D721Med (cell line): ENCODE measurements around the gene CDKAL1.

Experiments
- DNase-seq: peaks from one replicate; pipeline ENCODE4 v3.0.0; 2011; ENCODE audit warnings: low spot score; ENCODE audit not compliant: insufficient read length
- FAIRE-seq: peaks from 2 replicates; lab custom pipeline; 2011; peaks lifted over from hg19 to GRCh38; lab: Jason Lieb, UNC
- TF ChIP-seq, protein P1 (sequence below): IDR thresholded peaks from 2 replicates; pipeline ENCODE4 v1.5.1; 2012; ENCODE audit warnings: mild to moderate bottlenecking, control low read depth; ENCODE audit not compliant: insufficient read depth; ENCODE audit errors: missing control alignments

CDKAL1 gene

DNA sequence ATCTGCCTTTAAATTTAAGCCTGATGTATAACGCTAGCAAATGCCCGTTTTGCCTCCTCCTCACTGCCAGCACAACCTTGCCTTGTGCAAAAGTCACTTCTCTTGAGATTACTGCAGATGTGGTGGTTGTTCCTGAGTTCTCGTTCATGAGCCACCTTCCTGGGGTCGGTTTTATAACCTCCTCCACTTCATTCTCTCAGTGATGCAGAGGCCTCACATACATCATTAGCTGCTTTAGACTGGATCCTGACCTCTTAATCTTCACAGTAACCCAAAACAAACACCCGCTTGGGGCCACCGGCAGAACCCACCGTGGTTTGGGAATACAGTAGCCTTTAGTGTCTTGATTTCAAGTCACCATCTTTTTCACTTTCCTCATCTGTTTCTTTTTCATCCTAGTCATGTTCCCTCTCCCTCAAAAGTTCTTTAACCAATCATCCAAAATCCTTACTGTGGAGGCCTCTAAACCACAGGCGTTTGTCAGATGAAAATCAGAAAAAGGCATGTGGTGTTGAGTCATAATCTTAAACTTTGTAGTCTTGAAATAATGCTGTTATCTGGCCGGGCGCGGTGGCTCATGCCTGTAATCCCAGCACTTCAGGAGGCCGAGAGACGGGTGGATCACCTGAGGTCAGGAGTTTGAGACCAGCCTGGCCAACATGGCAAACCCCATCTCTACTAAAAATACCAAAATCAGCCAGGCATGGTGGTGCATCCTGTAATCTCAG lies 629.0 kb downstream of the CDKAL1 start:
- no peak for DNase-seq
- TF ChIP-seq, protein P1, sequence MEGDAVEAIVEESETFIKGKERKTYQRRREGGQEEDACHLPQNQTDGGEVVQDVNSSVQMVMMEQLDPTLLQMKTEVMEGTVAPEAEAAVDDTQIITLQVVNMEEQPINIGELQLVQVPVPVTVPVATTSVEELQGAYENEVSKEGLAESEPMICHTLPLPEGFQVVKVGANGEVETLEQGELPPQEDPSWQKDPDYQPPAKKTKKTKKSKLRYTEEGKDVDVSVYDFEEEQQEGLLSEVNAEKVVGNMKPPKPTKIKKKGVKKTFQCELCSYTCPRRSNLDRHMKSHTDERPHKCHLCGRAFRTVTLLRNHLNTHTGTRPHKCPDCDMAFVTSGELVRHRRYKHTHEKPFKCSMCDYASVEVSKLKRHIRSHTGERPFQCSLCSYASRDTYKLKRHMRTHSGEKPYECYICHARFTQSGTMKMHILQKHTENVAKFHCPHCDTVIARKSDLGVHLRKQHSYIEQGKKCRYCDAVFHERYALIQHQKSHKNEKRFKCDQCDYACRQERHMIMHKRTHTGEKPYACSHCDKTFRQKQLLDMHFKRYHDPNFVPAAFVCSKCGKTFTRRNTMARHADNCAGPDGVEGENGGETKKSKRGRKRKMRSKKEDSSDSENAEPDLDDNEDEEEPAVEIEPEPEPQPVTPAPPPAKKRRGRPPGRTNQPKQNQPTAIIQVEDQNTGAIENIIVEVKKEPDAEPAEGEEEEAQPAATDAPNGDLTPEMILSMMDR, result no peak
- FAIRE-seq, result no peak

DNA sequence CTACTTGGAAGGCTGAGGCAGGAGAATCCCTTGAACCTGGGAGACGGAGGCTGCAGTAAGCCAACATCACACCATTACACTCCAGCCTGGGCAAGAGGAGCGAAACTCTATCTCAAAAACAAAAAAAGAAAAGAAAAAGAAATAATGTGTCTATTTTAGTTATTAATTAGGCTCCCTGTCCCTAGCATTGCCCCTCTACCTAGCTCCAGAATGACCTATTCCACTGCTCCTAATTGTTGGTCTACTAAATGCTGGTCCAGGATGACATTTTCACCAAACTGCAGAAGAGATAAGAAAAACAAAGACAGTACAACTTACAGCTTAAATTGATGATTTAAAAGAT lies 629.6 kb downstream of the CDKAL1 start:
- FAIRE-seq, result no peak
- TF ChIP-seq, protein P1, result no peak
- DNase-seq, result no peak

GRCh38 chr6:21164768-21165326 lies 630.6 kb downstream of the CDKAL1 start:
- DNase-seq, result no peak
- TF ChIP-seq, protein P1, result no peak
- no peak for FAIRE-seq

DNA sequence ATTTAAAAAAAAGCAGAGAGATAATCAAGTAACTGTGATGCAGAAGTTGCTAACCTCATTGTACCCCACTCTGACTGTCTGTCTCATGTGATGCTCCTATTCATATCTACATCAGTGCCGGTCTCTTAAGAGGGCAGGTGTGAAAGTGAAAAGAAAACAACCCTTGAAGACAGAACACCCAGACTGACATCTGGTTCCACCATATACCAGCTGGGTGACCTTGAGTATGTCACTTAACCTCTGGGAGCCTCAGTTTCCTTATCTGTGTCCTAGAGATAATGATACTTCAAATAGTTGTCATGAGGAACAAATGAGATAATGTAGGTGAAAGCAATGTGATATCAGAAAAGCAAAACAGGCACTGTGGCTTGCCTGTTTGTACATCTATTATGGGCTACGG lies 632.5 kb downstream of the CDKAL1 start:
- no peak for FAIRE-seq
- no peak for DNase-seq
- TF ChIP-seq, protein P1, result no peak

- TF ChIP-seq, protein P1, result no peak
- DNase-seq (no peak), FAIRE-seq (no peak)
Observed at GRCh38 chr6:21167790-21168189, 633.5 kb downstream of the CDKAL1 start.

GRCh38 chr6:21171801-21172200 lies 637.5 kb downstream of the CDKAL1 start:
- FAIRE-seq (no peak), DNase-seq (no peak)
- TF ChIP-seq, protein P1, result no peak

DNA sequence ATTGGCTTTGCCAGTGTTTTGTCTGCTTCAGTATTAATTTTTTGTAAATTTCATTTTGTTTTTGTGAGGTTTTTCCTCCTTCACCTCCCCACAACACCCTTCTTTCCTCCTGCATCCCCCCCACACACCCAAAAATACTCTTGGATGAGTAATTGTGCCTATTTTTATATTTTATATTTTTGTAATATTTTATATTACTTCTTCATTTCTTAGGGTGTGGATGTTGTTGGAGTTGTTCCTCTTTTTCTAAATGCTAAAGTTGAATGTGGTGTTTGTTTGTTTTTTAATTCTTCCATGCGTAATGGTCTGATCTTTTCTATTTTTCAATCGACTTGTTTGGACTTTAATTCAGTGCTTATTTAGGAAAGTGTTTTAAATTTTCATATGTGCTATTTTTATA lies 638.8 kb downstream of the CDKAL1 start:
- TF ChIP-seq, protein P1, result no peak
- no peak for DNase-seq
- FAIRE-seq, result no peak
